ENCODE data around the gene DHX16. TPM values are rescaled to one million over a fixed set of nuclear protein-coding genes. Genes with fewer than 3 reads are reported as not detected.
A peak's percentile ranks its signal among the peaks of the same experiment; 100 is the strongest.

Gene DHX16
- total RNA-seq, 1 experiment from 2014 or later: 32.2 TPM

DNA sequence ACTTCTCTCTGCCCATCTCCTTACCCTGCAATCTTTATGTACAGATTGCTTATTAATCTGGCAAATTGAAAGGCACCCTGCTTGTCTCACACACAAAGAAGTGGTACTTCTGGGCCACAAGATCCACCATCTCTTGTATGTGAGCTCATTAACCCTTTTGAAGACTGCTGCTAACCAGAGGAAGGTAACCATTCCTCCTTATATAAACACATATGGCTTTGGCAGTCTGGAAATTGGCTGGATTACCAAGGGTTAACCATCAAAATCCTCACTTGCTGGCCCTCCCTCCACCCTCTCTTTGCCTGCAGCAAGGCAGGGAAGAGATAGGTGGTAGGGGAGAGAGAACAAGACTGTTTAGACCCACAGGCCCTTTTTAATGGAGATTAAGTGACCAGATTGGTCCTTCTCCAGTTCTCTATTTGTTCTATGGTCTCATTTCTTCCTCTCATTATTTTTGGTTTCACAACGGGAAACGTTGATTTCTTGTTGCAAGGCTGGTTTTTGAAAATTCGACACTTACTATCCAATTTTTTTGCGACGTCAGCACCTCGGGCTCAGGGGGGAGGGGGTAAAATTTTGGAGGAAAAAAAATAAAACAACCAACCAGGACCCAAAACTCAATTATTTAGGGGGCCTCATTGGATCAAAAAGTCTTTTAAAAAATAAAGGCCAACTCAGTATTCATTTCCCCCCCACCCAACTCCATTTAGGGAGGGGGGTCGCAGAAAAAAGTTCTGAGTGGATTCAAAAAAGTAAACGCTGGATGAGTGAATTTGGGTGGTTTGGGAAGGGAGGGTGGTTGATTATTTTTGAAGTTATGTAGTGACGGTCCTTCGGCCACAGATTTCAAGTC lies 56.6 kb downstream of the DHX16 start (continued):
- TF ChIP-seq, protein P1, sequence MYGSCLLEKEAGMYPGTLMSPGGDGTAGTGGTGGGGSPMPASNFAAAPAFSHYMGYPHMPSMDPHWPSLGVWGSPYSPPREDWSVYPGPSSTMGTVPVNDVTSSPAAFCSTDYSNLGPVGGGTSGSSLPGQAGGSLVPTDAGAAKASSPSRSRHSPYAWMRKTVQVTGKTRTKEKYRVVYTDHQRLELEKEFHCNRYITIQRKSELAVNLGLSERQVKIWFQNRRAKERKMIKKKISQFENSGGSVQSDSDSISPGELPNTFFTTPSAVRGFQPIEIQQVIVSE (CRISPR knock-in tag; IDR thresholded peaks at IDR 0.05; ENCODE audit: borderline replicate concordance): peak; percentile 43; the same call in 1 of the 2 replicates
- TF ChIP-seq, protein P2, sequence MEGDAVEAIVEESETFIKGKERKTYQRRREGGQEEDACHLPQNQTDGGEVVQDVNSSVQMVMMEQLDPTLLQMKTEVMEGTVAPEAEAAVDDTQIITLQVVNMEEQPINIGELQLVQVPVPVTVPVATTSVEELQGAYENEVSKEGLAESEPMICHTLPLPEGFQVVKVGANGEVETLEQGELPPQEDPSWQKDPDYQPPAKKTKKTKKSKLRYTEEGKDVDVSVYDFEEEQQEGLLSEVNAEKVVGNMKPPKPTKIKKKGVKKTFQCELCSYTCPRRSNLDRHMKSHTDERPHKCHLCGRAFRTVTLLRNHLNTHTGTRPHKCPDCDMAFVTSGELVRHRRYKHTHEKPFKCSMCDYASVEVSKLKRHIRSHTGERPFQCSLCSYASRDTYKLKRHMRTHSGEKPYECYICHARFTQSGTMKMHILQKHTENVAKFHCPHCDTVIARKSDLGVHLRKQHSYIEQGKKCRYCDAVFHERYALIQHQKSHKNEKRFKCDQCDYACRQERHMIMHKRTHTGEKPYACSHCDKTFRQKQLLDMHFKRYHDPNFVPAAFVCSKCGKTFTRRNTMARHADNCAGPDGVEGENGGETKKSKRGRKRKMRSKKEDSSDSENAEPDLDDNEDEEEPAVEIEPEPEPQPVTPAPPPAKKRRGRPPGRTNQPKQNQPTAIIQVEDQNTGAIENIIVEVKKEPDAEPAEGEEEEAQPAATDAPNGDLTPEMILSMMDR (IDR thresholded peaks at IDR 0.05): no peak
- TF ChIP-seq RORB (CRISPR knock-in tag; IDR thresholded peaks at IDR 0.05): 0 out of 2 replicates have a peak, but pooled peaks have one; percentile 86

DNA sequence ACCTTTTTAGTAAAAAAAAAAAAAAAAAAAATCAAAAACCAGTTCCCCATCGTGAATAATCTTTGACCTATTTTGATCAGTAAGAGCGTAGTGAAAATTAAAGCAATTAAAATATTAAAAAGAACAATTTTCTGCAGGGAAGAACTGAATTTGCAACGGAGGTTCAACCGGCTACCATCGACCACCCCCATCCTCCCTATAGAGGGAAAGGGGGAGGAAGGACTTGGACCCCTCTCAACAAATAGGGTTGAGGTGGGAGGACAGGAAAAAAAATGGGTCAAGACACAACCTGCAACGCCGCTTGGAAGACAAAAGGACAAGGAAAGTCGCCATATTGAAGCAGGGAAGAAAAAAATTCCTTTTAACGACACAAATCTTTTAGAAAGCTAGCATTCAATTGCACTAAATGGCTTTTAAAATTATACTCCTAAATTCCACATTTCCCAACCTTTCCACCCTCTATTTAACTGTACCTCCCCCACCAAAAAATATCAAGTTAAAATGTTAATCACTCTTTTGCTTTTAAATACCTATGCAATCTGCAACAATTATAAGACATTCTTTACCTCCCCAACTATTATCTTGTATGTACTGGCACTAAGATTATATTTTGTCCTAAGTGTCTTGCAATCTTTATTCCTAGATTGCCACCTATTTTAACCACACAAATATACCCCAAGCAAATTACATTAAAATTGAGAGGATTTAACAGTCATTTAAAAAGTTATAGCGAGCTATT lies 57.4 kb downstream of the DHX16 start:
- peak; percentile 34 for ATAC-seq
- ChIA-PET CTCF (interaction anchor here (0.6 to 4.1 kb wide), 9 partner anchors 11 to 530 kb away, joined by 3 to 15 read pairs (median 4); no protein-coding TSS in a partner anchor), POLR2A (interaction anchor here (0.5 to 3.2 kb wide), 20 partner anchors 9 to 785 kb away, joined by 3 to 33 read pairs (median 5); partner anchors contain the start of genes ATAT1, DHX16, FLOT1 and MDC1)
- H3K4me1 Mint-ChIP-seq: peaks cover 42% of the 10 kb centered on the region
- H3K9me3 Mint-ChIP-seq: no peaks in the 10 kb centered on the region
- H3K36me3 Mint-ChIP-seq: peaks cover 50% of the 10 kb centered on the region
- peak overlapping the region; percentile 100 for H3K27ac Mint-ChIP-seq
- no peaks in the 10 kb centered on the region; the same call in 1 of the 2 replicates for H3K27me3 Mint-ChIP-seq (ENCODE audit: low read depth)
- peak overlapping the region; percentile 96 for H3K4me3 Mint-ChIP-seq
- no peak for DNase-seq (ENCODE audit: low spot score)
- TF ChIP-seq, protein P3, sequence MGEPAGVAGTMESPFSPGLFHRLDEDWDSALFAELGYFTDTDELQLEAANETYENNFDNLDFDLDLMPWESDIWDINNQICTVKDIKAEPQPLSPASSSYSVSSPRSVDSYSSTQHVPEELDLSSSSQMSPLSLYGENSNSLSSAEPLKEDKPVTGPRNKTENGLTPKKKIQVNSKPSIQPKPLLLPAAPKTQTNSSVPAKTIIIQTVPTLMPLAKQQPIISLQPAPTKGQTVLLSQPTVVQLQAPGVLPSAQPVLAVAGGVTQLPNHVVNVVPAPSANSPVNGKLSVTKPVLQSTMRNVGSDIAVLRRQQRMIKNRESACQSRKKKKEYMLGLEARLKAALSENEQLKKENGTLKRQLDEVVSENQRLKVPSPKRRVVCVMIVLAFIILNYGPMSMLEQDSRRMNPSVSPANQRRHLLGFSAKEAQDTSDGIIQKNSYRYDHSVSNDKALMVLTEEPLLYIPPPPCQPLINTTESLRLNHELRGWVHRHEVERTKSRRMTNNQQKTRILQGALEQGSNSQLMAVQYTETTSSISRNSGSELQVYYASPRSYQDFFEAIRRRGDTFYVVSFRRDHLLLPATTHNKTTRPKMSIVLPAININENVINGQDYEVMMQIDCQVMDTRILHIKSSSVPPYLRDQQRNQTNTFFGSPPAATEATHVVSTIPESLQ (CRISPR knock-in tag; IDR thresholded peaks at IDR 0.05): no peak
- TF ChIP-seq, protein P4, sequence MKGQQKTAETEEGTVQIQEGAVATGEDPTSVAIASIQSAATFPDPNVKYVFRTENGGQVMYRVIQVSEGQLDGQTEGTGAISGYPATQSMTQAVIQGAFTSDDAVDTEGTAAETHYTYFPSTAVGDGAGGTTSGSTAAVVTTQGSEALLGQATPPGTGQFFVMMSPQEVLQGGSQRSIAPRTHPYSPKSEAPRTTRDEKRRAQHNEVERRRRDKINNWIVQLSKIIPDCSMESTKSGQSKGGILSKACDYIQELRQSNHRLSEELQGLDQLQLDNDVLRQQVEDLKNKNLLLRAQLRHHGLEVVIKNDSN (CRISPR knock-in tag; IDR thresholded peaks at IDR 0.05): no peak
- TF ChIP-seq ZNF317 (CRISPR knock-in tag; IDR thresholded peaks at IDR 0.05; ENCODE audit: borderline replicate concordance, low read depth) (no peak), FOXJ3 (CRISPR knock-in tag; IDR thresholded peaks at IDR 0.05; ENCODE audit: borderline replicate concordance) (no peak), TCF7 (CRISPR knock-in tag; IDR thresholded peaks at IDR 0.05; ENCODE audit: low read depth) (no peak), ZNF138 (CRISPR knock-in tag; conservative IDR thresholded peaks at IDR 0.05) (no peak), OVOL2 (CRISPR knock-in tag; IDR thresholded peaks at IDR 0.05; ENCODE audit: borderline replicate concordance) (no peak), CREB1 (CRISPR knock-in tag; IDR thresholded peaks at IDR 0.05) (no peak), MYBL2 (CRISPR knock-in tag; IDR thresholded peaks at IDR 0.05) (0 out of 2 replicates have a peak, but pooled peaks have one; percentile 19), RORB (CRISPR knock-in tag; IDR thresholded peaks at IDR 0.05) (peak; percentile 95), ZNF423 (CRISPR knock-in tag; IDR thresholded peaks at IDR 0.05) (no peak), KAT7 (CRISPR knock-in tag; IDR thresholded peaks at IDR 0.05; ENCODE audit: borderline replicate concordance) (0 out of 2 replicates have a peak, but pooled peaks have one; percentile 12), ZNF232 (CRISPR knock-in tag; IDR thresholded peaks at IDR 0.05) (no peak), GRHL2 (CRISPR knock-in tag; IDR thresholded peaks at IDR 0.05; ENCODE audit: insufficient replicate concordance, severe bottlenecking) (no peak), ATF1 (CRISPR knock-in tag; IDR thresholded peaks at IDR 0.05) (no peak), ZNF671 (CRISPR knock-in tag; IDR thresholded peaks at IDR 0.05) (peak; percentile 86; the same call in 1 of the 2 replicates), NR2C2 (CRISPR knock-in tag; IDR thresholded peaks at IDR 0.05) (no peak), NFYB (CRISPR knock-in tag; conservative IDR thresholded peaks at IDR 0.05; ENCODE audit: low read depth) (no peak)
- TF ChIP-seq, protein P5, sequence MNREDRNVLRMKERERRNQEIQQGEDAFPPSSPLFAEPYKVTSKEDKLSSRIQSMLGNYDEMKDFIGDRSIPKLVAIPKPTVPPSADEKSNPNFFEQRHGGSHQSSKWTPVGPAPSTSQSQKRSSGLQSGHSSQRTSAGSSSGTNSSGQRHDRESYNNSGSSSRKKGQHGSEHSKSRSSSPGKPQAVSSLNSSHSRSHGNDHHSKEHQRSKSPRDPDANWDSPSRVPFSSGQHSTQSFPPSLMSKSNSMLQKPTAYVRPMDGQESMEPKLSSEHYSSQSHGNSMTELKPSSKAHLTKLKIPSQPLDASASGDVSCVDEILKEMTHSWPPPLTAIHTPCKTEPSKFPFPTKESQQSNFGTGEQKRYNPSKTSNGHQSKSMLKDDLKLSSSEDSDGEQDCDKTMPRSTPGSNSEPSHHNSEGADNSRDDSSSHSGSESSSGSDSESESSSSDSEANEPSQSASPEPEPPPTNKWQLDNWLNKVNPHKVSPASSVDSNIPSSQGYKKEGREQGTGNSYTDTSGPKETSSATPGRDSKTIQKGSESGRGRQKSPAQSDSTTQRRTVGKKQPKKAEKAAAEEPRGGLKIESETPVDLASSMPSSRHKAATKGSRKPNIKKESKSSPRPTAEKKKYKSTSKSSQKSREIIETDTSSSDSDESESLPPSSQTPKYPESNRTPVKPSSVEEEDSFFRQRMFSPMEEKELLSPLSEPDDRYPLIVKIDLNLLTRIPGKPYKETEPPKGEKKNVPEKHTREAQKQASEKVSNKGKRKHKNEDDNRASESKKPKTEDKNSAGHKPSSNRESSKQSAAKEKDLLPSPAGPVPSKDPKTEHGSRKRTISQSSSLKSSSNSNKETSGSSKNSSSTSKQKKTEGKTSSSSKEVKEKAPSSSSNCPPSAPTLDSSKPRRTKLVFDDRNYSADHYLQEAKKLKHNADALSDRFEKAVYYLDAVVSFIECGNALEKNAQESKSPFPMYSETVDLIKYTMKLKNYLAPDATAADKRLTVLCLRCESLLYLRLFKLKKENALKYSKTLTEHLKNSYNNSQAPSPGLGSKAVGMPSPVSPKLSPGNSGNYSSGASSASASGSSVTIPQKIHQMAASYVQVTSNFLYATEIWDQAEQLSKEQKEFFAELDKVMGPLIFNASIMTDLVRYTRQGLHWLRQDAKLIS (CRISPR knock-in tag; IDR thresholded peaks at IDR 0.05; ENCODE audit: borderline replicate concordance): no peak
- TF ChIP-seq, protein P6, sequence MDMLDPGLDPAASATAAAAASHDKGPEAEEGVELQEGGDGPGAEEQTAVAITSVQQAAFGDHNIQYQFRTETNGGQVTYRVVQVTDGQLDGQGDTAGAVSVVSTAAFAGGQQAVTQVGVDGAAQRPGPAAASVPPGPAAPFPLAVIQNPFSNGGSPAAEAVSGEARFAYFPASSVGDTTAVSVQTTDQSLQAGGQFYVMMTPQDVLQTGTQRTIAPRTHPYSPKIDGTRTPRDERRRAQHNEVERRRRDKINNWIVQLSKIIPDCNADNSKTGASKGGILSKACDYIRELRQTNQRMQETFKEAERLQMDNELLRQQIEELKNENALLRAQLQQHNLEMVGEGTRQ (CRISPR knock-in tag; IDR thresholded peaks at IDR 0.05): no peak
- TF ChIP-seq, protein P1 (CRISPR knock-in tag; IDR thresholded peaks at IDR 0.05; ENCODE audit: borderline replicate concordance): peak; percentile 92
